ENCODE results near the gene PKIG. TPM values are rescaled to one million over a fixed set of nuclear protein-coding genes. Genes with fewer than 3 reads are reported as not detected.

PKIG gene
- total RNA-seq, 1 donor from 2014 or later = 51.6 TPM

- Mint-ChIP-seq H3K9me3 (peaks cover 4% of the 10 kb centered on the region), H3K27me3 (ENCODE audit: low read depth) (no peaks in the 10 kb centered on the region), H3K4me3 (no peak overlapping the region), H3K36me3 (peaks cover 10% of the 10 kb centered on the region), H3K27ac (peak overlapping the region; percentile 91), H3K4me1 (peaks cover 30% of the 10 kb centered on the region)
- DNase-seq (ENCODE audit: low spot score in 2 of 2, unreplicated experiment in 2 of 2) = no peak
- no peak for TF ChIP-seq CTCF (IDR thresholded peaks at IDR 0.05; ENCODE audit: unreplicated experiment)
Measured at GRCh38 chr20:44641325-44641724, 58.9 kb downstream of the PKIG start.

GRCh38 chr20:44642203-44643153 lies 60.1 kb downstream of the PKIG start:
- no peaks in the 10 kb centered on the region for H3K27me3 Mint-ChIP-seq (ENCODE audit: low read depth)
- no peak for TF ChIP-seq CTCF (IDR thresholded peaks at IDR 0.05; ENCODE audit: unreplicated experiment)
- H3K27ac Mint-ChIP-seq = peak overlapping the region; percentile 85
- H3K4me3 Mint-ChIP-seq = peak overlapping the region; percentile 22
- H3K9me3 Mint-ChIP-seq = peaks cover 4% of the 10 kb centered on the region
- peaks cover 10% of the 10 kb centered on the region for H3K36me3 Mint-ChIP-seq
- H3K4me1 Mint-ChIP-seq = peaks cover 30% of the 10 kb centered on the region
- DNase-seq (ENCODE audit: low spot score in 2 of 2, unreplicated experiment in 2 of 2) = peak in 1 of 2 experiments; percentile 45

DNA sequence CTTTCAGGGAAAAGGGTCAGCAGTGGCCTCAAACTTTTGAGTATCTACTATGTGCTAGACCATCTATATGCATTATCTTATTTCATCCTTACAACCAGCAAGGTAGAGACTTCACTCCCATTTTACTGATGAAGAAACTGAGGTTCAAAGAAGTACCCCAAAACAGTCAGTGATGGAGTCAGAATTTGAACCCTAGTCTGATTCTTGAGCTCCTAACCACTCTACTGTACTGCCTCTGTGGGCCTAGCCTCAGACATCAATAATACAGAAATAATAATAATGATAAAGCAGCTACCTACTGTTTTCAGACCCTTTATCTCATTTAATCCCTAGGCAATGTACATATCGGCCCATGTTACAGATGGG lies 60.8 kb downstream of the PKIG start:
- Mint-ChIP-seq H3K27me3 (ENCODE audit: low read depth) (no peaks in the 10 kb centered on the region), H3K4me3 (no peak overlapping the region), H3K36me3 (peaks cover 10% of the 10 kb centered on the region), H3K27ac (peak overlapping the region; percentile 85), H3K4me1 (peaks cover 30% of the 10 kb centered on the region), H3K9me3 (peaks cover 4% of the 10 kb centered on the region)
- no peak for DNase-seq (ENCODE audit: low spot score in 2 of 2, unreplicated experiment in 2 of 2)
- TF ChIP-seq CTCF (IDR thresholded peaks at IDR 0.05; ENCODE audit: unreplicated experiment) = no peak

GRCh38 chr20:44643596-44644229 lies 61.3 kb downstream of the PKIG start:
- no peak for DNase-seq (ENCODE audit: low spot score in 2 of 2, unreplicated experiment in 2 of 2)
- H3K9me3 Mint-ChIP-seq = peaks cover 4% of the 10 kb centered on the region
- H3K27ac Mint-ChIP-seq = peak overlapping the region; percentile 87
- peaks cover 30% of the 10 kb centered on the region for H3K4me1 Mint-ChIP-seq
- H3K27me3 Mint-ChIP-seq (ENCODE audit: low read depth) = no peaks in the 10 kb centered on the region
- TF ChIP-seq CTCF (IDR thresholded peaks at IDR 0.05; ENCODE audit: unreplicated experiment) = no peak
- peak overlapping the region; percentile 13 for H3K4me3 Mint-ChIP-seq
- peaks cover 10% of the 10 kb centered on the region for H3K36me3 Mint-ChIP-seq

- no peak for TF ChIP-seq CTCF (IDR thresholded peaks at IDR 0.05; ENCODE audit: unreplicated experiment)
- Mint-ChIP-seq H3K27ac (peak overlapping the region; percentile 87), H3K27me3 (ENCODE audit: low read depth) (no peaks in the 10 kb centered on the region), H3K4me1 (peaks cover 27% of the 10 kb centered on the region), H3K9me3 (peaks cover 4% of the 10 kb centered on the region), H3K36me3 (peaks cover 7% of the 10 kb centered on the region), H3K4me3 (no peak overlapping the region)
- DNase-seq (ENCODE audit: low spot score in 2 of 2, unreplicated experiment in 2 of 2) = no peak
Measured at GRCh38 chr20:44644230-44644617, 61.8 kb downstream of the PKIG start.

All from mesothelial cell of epicardium (in vitro differentiated cells).